ENCODE data around the gene BARX2. TPM values are rescaled to one million over a fixed set of nuclear protein-coding genes. Genes with fewer than 3 reads are reported as not detected.

Gene BARX2
- total RNA-seq, 1 donor from 2014 or later: 0.40 TPM

DNA sequence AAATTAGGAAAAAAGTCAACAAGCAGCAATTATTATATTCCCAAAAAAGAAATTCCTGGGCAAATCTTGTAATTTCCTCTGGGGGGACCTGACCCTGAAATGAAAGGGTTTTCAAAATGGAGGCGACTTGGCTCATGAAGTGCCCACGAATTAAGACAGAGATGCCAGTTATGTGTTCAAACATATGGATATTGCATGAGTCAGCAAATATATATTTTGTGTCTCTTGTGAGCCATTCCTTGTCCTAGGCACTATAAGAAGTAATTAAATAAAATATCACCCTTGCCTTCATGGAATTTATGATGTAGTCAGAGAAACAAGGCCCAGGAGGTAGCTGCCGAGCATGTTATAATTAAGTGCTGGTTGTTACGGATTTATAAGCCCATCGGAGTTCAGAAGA, 68.6 kb downstream of the BARX2 start:
- TF ChIP-seq, protein P1, sequence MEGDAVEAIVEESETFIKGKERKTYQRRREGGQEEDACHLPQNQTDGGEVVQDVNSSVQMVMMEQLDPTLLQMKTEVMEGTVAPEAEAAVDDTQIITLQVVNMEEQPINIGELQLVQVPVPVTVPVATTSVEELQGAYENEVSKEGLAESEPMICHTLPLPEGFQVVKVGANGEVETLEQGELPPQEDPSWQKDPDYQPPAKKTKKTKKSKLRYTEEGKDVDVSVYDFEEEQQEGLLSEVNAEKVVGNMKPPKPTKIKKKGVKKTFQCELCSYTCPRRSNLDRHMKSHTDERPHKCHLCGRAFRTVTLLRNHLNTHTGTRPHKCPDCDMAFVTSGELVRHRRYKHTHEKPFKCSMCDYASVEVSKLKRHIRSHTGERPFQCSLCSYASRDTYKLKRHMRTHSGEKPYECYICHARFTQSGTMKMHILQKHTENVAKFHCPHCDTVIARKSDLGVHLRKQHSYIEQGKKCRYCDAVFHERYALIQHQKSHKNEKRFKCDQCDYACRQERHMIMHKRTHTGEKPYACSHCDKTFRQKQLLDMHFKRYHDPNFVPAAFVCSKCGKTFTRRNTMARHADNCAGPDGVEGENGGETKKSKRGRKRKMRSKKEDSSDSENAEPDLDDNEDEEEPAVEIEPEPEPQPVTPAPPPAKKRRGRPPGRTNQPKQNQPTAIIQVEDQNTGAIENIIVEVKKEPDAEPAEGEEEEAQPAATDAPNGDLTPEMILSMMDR (conservative IDR thresholded peaks at IDR 0.05; ENCODE audit: low read depth, low read length): no peak
- DNase-seq (ENCODE audit: low read depth): no peak

GRCh38 chr11:129445226-129445625, 69.6 kb downstream of the BARX2 start:
- TF ChIP-seq, protein P1 (conservative IDR thresholded peaks at IDR 0.05; ENCODE audit: low read depth, low read length): no peak
- no peak for DNase-seq (ENCODE audit: low read depth)
- H3K4me3 ChIP-seq (ENCODE audit: low read depth, low read length): no peak overlapping the region

More for the DNA sequence above, 68.6 kb downstream of the BARX2 start:
- H3K4me3 ChIP-seq (ENCODE audit: low read depth, low read length): no peak overlapping the region

GRCh38 chr11:129446572-129446971, 70.9 kb downstream of the BARX2 start:
- no peak for DNase-seq (ENCODE audit: low read depth)
- H3K4me3 ChIP-seq (ENCODE audit: low read depth, low read length): no peak overlapping the region
- TF ChIP-seq, protein P1 (conservative IDR thresholded peaks at IDR 0.05; ENCODE audit: low read depth, low read length): no peak

DNA sequence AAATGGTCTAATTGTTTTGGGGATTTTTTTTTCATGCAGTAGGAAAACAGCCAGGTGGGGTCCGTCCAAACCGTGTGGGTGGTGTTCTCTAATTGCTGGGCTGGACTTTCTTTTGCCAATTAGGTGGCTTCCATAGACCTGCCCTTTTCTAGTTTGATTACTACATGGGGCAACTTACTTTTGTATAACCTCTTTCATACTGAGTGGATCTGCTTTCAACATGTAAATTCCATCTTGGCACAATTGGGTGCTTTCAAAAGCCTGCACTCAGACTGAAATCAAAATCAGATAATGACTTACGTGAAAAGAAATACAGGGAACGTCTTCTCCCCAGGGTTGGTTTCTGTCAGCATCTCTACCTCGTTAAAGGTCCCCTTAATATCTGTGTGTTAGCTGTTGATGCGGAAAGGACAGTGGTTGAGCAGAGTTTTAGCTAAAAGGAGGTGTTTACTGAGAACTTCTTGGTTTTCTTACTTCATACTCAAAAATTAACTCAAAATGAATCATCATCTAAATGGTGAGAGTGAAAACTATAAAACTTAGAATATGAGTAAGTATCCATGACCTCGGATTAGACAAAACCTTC, 72.1 kb downstream of the BARX2 start:
- no peak for DNase-seq (ENCODE audit: low read depth)
- TF ChIP-seq, protein P1 (conservative IDR thresholded peaks at IDR 0.05; ENCODE audit: low read depth, low read length): no peak
- no peak overlapping the region for H3K4me3 ChIP-seq (ENCODE audit: low read depth, low read length)

- TF ChIP-seq, protein P1 (conservative IDR thresholded peaks at IDR 0.05; ENCODE audit: low read depth, low read length): no peak
- DNase-seq (ENCODE audit: low read depth): no peak
- H3K4me3 ChIP-seq (ENCODE audit: low read depth, low read length): no peak overlapping the region
Measured at GRCh38 chr11:129451524-129451923, 75.9 kb downstream of the BARX2 start.

DNA sequence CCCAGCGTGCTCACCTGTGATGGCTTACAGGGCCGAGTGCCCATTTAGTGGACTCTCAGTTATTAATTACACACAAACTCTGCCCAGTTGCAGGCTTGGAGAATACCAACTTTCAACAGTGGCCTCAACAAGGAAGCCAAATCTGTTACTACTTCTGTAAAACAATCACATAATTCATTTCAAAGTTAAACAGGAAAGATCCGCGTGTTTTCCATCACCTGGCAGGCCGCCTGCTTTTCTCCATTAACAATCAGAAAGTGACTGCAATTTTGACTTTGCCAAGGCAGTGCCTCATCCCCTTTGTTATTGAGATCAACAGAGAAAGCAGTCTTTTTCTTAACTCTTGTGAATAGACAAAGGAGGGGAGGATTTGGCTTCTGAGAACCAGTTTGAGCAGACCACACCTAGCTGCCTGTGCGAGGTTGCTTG, 77.7 kb downstream of the BARX2 start:
- TF ChIP-seq, protein P1 (conservative IDR thresholded peaks at IDR 0.05; ENCODE audit: low read depth, low read length): no peak
- H3K4me3 ChIP-seq (ENCODE audit: low read depth, low read length): no peak overlapping the region
- no peak for DNase-seq (ENCODE audit: low read depth)

DNA sequence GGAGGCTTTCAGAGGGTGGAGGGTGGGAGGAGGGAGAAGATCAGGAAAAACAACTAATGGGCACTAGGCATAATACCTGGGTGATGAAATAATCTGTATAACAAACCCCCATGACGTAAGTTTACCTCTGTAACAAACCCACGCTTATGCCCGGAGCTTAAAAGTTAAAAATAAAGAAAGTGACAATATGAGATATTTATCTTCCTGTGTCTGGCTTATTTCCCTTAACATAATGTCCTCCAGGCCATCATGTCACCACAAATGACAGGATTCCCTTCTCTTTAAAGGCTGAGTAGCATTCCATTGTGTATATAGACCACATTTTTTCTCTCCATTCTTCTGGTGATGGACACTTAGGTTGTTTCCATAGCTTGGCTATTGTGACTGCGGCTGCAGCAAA, 79.5 kb downstream of the BARX2 start:
- no peak overlapping the region for H3K4me3 ChIP-seq (ENCODE audit: low read depth, low read length)
- no peak for DNase-seq (ENCODE audit: low read depth)
- TF ChIP-seq, protein P1 (conservative IDR thresholded peaks at IDR 0.05; ENCODE audit: low read depth, low read length): no peak

Measured in epithelial cell of proximal tubule (primary cell).